GM23248 (cell line): ENCODE results near the gene MITF. TPM values are rescaled to one million over a fixed set of nuclear protein-coding genes. Genes with fewer than 3 reads are reported as not detected.

ENCODE experiments used
- DNase-seq: peaks from one replicate; pipeline ENCODE4 v3.0.0-alpha.2; 2015
- H2AFZ ChIP-seq: fragments of 200-600 bp; sonication (generic); 2 replicates; pipeline ENCODE4 v1.6.1; 2016; ENCODE audit warnings: antibody characterized with exemption
- H3F3A ChIP-seq: fragments of 200-600 bp; sonication (generic); 2 replicates; pipeline ENCODE4 v1.6.1; 2016; ENCODE audit warnings: mild to moderate bottlenecking, antibody characterized with exemption, mixed run types; ENCODE audit not compliant: insufficient read depth
- H3K27ac ChIP-seq: fragments of 200-600 bp; sonication (generic); 2 replicates; pipeline ENCODE4 v1.5.1; 2016; ENCODE audit warnings: mild to moderate bottlenecking
- H3K27me3 ChIP-seq: fragments of 200-600 bp; sonication (generic); replicated peaks from 2 replicates; pipeline ENCODE4 v1.6.1; 2016; ENCODE audit warnings: mild to moderate bottlenecking; ENCODE audit not compliant: insufficient read depth
- H3K36me3 ChIP-seq: fragments of 200-600 bp; sonication (generic); 2 replicates; pipeline ENCODE4 v1.6.1; 2016; ENCODE audit warnings: low read depth, mild to moderate bottlenecking
- H3K4me1 ChIP-seq: fragments of 200-600 bp; sonication (generic); 2 replicates; pipeline ENCODE4 v1.6.1; 2016; ENCODE audit warnings: mild to moderate bottlenecking; ENCODE audit not compliant: insufficient read depth
- H3K4me2 ChIP-seq: fragments of 200-600 bp; sonication (generic); one replicate; pipeline ENCODE4 v1.6.1; 2016; ENCODE audit warnings: mild to moderate bottlenecking; ENCODE audit not compliant: unreplicated experiment
- H3K4me3 ChIP-seq: fragments of 200-600 bp; sonication (generic); 2 replicates; pipeline ENCODE4 v1.5.1; 2016; ENCODE audit warnings: mild to moderate bottlenecking
- H3K79me2 ChIP-seq: fragments of 200-600 bp; sonication (generic); 2 replicates; pipeline ENCODE4 v1.6.1; 2016; ENCODE audit warnings: mild to moderate bottlenecking; ENCODE audit not compliant: insufficient read depth
- H3K9ac ChIP-seq: fragments of 200-600 bp; sonication (generic); 2 replicates; pipeline ENCODE4 v1.6.1; 2016; ENCODE audit warnings: mild to moderate bottlenecking
- H3K9me2 ChIP-seq: fragments of 200-600 bp; sonication (generic); 2 replicates; pipeline ENCODE4 v1.6.1; 2016; ENCODE audit warnings: mixed run types, mild to moderate bottlenecking, moderate library complexity; ENCODE audit not compliant: insufficient read depth
- H3K9me3 ChIP-seq: fragments of 200-600 bp; sonication (generic); one replicate; pipeline ENCODE4 v1.6.1; 2017; ENCODE audit warnings: low read depth
- H4K20me1 ChIP-seq: fragments of 200-600 bp; sonication (generic); 2 replicates; pipeline ENCODE4 v1.6.0; 2016; ENCODE audit not compliant: insufficient read depth
- EZH2 ChIP-seq: fragments of 200-600 bp; sonication (generic); IDR thresholded peaks from 2 replicates; pipeline ENCODE4 v1.6.1; 2018; ENCODE audit warnings: antibody characterized with exemption, mild to moderate bottlenecking; ENCODE audit not compliant: insufficient read depth, poor library complexity, severe bottlenecking
- EZH2phosphoT487 ChIP-seq: fragments of 200-600 bp; sonication (generic); IDR thresholded peaks from 2 replicates; pipeline ENCODE4 v1.6.1; 2018; ENCODE audit warnings: antibody characterized with exemption, moderate library complexity, mild to moderate bottlenecking, low read depth; ENCODE audit not compliant: insufficient read depth
- WGBS, 2 experiments: methylation state at CpG; one replicate each; pipeline ENCODE4 v1.1.6; 2015 to 2017; ENCODE audit warnings: low lambda C conversion rate in 2 of 2, low coverage in 1 of 2; ENCODE audit errors: missing lambda C conversion rate in 2 of 2; 5-methylcytosine and 5-hydroxymethylcytosine counted together
- in situ Hi-C: fragments of 300-500 bp; cut with MboI; formaldehyde crosslinking; loops from 2 replicates; pipeline ENCODE4 v1.15.0; 2020
- polyA plus RNA-seq: library from polyadenylated mRNA; unstranded; fragments of >200 nt; fragmentation: Nextera tagmentation; extraction: Ambion mirVana; gene quantifications from 2 replicates; pipeline ENCODE4 v1.2.1, GENCODE V29; 2016
- total RNA-seq: library from RNA; depleted of rRNA; stranded (reverse); fragments of >200 nt; shearing (Covaris generic); gene quantifications from 2 replicates; pipeline ENCODE4 v1.2.3, GENCODE V29; 2014

The MITF gene
- total and polyA plus RNA-seq, 2 experiments from 2014 or later, result 0.86 to 2.0 TPM

- H3K4me3 ChIP-seq, result no peak overlapping the region
- DNase-seq, result no peak
- no peak overlapping the region for H3K4me2 ChIP-seq
- H3K79me2 ChIP-seq, result no peaks in the 10 kb centered on the region
- H3K9me3 ChIP-seq, result no peaks in the 10 kb centered on the region
- H3K27ac ChIP-seq, result no peak overlapping the region
- H3F3A ChIP-seq, result 0 out of 2 replicates have a peak, but pooled peaks cover 13% of the 10 kb centered on the region
- no peaks in the 10 kb centered on the region for H3K9me2 ChIP-seq
- in situ Hi-C loops, result no loop called here
- H3K4me1 ChIP-seq, result no peaks in the 10 kb centered on the region
- H3K27me3 ChIP-seq, result peaks cover 22% of the 10 kb centered on the region
- H2AFZ ChIP-seq, result no peak overlapping the region
- no peak overlapping the region for H3K9ac ChIP-seq
- H4K20me1 ChIP-seq, result no peaks in the 10 kb centered on the region
- TF ChIP-seq EZH2 (no peak), EZH2phosphoT487 (no peak)
- H3K36me3 ChIP-seq, result no peaks in the 10 kb centered on the region
- 69% methylated on average over 13 of the region's 13 CpGs for WGBS, 2 experiments
Observed at GRCh38 chr3:69741032-69741767, 1.9 kb downstream of the MITF start.

GRCh38 chr3:69742391-69742790 is 3.1 kb downstream of the MITF start:
- no peak for DNase-seq
- Histone ChIP-seq H3K9me2 (no peaks in the 10 kb centered on the region), H3K4me3 (no peak overlapping the region), H3K27me3 (peaks cover 10% of the 10 kb centered on the region; the same call in 1 of the 2 replicates), H3K27ac (no peak overlapping the region), H3K79me2 (no peaks in the 10 kb centered on the region), H2AFZ (no peak overlapping the region), H3K36me3 (no peaks in the 10 kb centered on the region), H3K9me3 (no peaks in the 10 kb centered on the region), H4K20me1 (no peaks in the 10 kb centered on the region), H3F3A (0 out of 2 replicates have a peak, but pooled peaks cover 13% of the 10 kb centered on the region), H3K9ac (no peak overlapping the region), H3K4me1 (no peaks in the 10 kb centered on the region), H3K4me2 (no peak overlapping the region)
- TF ChIP-seq EZH2phosphoT487, result no peak
- TF ChIP-seq EZH2, result no peak
- WGBS, 2 experiments, result 81 to 89% methylated on average over 2 of the region's 2 CpGs
- in situ Hi-C loops, result no loop called here

GRCh38 chr3:69743975-69744906 is 5.0 kb downstream of the MITF start:
- 87% methylated on average over 8 of the region's 8 CpGs for WGBS, 2 experiments
- no peaks in the 10 kb centered on the region for H3K79me2 ChIP-seq
- H3K4me3 ChIP-seq, result no peak overlapping the region
- TF ChIP-seq EZH2phosphoT487, result no peak
- no peak for TF ChIP-seq EZH2
- no peaks in the 10 kb centered on the region for H4K20me1 ChIP-seq
- no peaks in the 10 kb centered on the region for H3K9me2 ChIP-seq
- no peaks in the 10 kb centered on the region for H3K36me3 ChIP-seq
- H3K9me3 ChIP-seq, result no peaks in the 10 kb centered on the region
- no peak overlapping the region for H2AFZ ChIP-seq
- H3K4me2 ChIP-seq, result no peak overlapping the region
- no peak for DNase-seq
- no peaks in the 10 kb centered on the region for H3F3A ChIP-seq
- H3K9ac ChIP-seq, result no peak overlapping the region
- peaks cover 10% of the 10 kb centered on the region; the same call in 1 of the 2 replicates for H3K27me3 ChIP-seq
- H3K27ac ChIP-seq, result no peak overlapping the region
- in situ Hi-C loops, result no loop called here
- no peaks in the 10 kb centered on the region for H3K4me1 ChIP-seq

- Histone ChIP-seq H3K27ac (no peak overlapping the region), H3K4me2 (no peak overlapping the region), H4K20me1 (no peaks in the 10 kb centered on the region), H2AFZ (no peak overlapping the region), H3K4me3 (no peak overlapping the region), H3F3A (no peaks in the 10 kb centered on the region), H3K9me3 (no peaks in the 10 kb centered on the region), H3K79me2 (no peaks in the 10 kb centered on the region), H3K27me3 (peaks cover 6% of the 10 kb centered on the region; the same call in 1 of the 2 replicates), H3K4me1 (no peaks in the 10 kb centered on the region), H3K9ac (no peak overlapping the region), H3K36me3 (no peaks in the 10 kb centered on the region), H3K9me2 (no peaks in the 10 kb centered on the region)
- TF ChIP-seq EZH2phosphoT487 (no peak), EZH2 (no peak)
- DNase-seq, result no peak
- WGBS, 2 experiments, result 78 to 92% methylated on average over 2 of the region's 2 CpGs
- in situ Hi-C loops, result no loop called here
Observed at GRCh38 chr3:69745505-69745904, 6.2 kb downstream of the MITF start.
